Endodermal cell (in vitro differentiated cells): ENCODE results near the gene ADNP2. TPM values are rescaled to one million over a fixed set of nuclear protein-coding genes. Genes with fewer than 3 reads are reported as not detected.

ENCODE experiments used
- DNase-seq: peaks from one replicate; pipeline ENCODE4 v3.0.0-alpha.2; 2017
- H3K27ac ChIP-seq: 2 replicates; pipeline ENCODE4 v1.5.1; 2013; ENCODE audit warnings: mild to moderate bottlenecking, low read depth, low read length, moderate library complexity
- H3K27me3 ChIP-seq: 2 replicates; pipeline ENCODE4 v1.6.1; 2013; ENCODE audit warnings: mild to moderate bottlenecking, low read length, moderate library complexity; ENCODE audit not compliant: insufficient read depth, control insufficient read depth, poor library complexity, severe bottlenecking
- H3K36me3 ChIP-seq: 2 replicates; pipeline ENCODE4 v1.7.0; 2013; ENCODE audit warnings: mild to moderate bottlenecking, low read length, moderate library complexity; ENCODE audit not compliant: control insufficient read depth, insufficient read depth
- H3K4me1 ChIP-seq: one replicate; pipeline ENCODE4 v1.7.0; 2013; ENCODE audit warnings: low read length; ENCODE audit not compliant: control insufficient read depth, insufficient read depth
- H3K4me3 ChIP-seq: 2 replicates; pipeline ENCODE4 v1.5.1; 2013; ENCODE audit warnings: mild to moderate bottlenecking, low read length, moderate library complexity
- H3K9ac ChIP-seq: 2 replicates; pipeline ENCODE4 v1.6.1; 2013; ENCODE audit warnings: mild to moderate bottlenecking, low read length, moderate library complexity; ENCODE audit not compliant: poor library complexity, severe bottlenecking; ENCODE audit errors: extremely low read depth
- H3K9me3 ChIP-seq: 2 replicates; pipeline ENCODE4 v1.6.1; 2013; ENCODE audit warnings: mild to moderate bottlenecking, low read length, moderate library complexity; ENCODE audit not compliant: control insufficient read depth
- H3K27ac Mint-ChIP-seq: 2 replicates; pipeline ENCODE4 v1.8.0; 2020; ENCODE audit warnings: mixed read lengths
- H3K27me3 Mint-ChIP-seq: 2 replicates; pipeline ENCODE4 v1.8.0; 2021; ENCODE audit warnings: mild to moderate bottlenecking, mixed read lengths; ENCODE audit not compliant: insufficient read depth
- H3K36me3 Mint-ChIP-seq: 2 replicates; pipeline ENCODE4 v1.8.0; 2020; ENCODE audit warnings: low read depth, mixed read lengths
- H3K4me1 Mint-ChIP-seq: 2 replicates; pipeline ENCODE4 v1.8.0; 2020; ENCODE audit warnings: mixed read lengths
- H3K4me3 Mint-ChIP-seq: 2 replicates; pipeline ENCODE4 v1.8.0; 2020; ENCODE audit warnings: mild to moderate bottlenecking, moderate library complexity, mixed read lengths
- H3K9me3 Mint-ChIP-seq: 2 replicates; pipeline ENCODE4 v1.8.0; 2020; ENCODE audit warnings: mild to moderate bottlenecking, mixed read lengths
- CTCF ChIP-seq: fragments of 200-600 bp; sonication (generic); conservative IDR thresholded peaks from 2 replicates; pipeline ENCODE4 v1.5.0; 2021; ENCODE audit warnings: antibody characterized with exemption, mild to moderate bottlenecking
- WGBS, 2 experiments: methylation state at CpG; one replicate each; pipeline versions ENCODE4 v1.1.5 to v1.1.7; 2013; ENCODE audit warnings: missing lambda C conversion rate in 2 of 2, mixed read lengths in 1 of 2; ENCODE audit not compliant: insufficient coverage in 1 of 2, insufficient read length in 1 of 2; 5-methylcytosine and 5-hydroxymethylcytosine counted together
- total RNA-seq, 2 donors: library from RNA; stranded (reverse); fragmentation: NEBNext Ultra II Directional in 1 of 2; extraction: Animal tissue kit (Norgen Biotek cat#: 25700) in 1 of 2; gene quantifications; 2 replicates in 1 of 2; 3 replicates in 1 of 2; pipeline ENCODE4 v1.2.1, GENCODE V29; 2021

The ADNP2 gene
- total RNA-seq, 2 donors from 2014 or later = 38.4 to 51.0 TPM

DNA sequence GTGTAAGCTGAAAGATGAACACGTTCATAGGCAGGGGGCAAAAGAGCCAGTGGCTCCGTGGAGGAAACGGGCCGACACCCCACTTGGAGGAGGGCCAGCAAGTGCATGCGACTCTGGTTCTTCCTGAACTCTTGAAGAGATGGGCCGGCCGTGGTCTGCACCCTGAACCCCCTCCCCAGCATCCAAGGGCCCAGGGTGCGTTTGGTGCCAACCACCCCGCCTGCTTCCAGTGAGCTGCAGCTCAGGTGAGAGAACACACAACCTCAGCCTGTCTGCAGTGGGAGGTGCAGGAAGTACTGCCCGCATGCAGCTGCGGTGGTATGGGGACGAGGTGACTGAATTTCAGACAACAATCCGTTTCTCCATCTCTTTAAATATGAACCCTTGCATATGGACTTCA is 58.9 kb downstream of the ADNP2 start:
- TF ChIP-seq CTCF = no peak
- no peak for DNase-seq
- no peak overlapping the region for H3K9ac ChIP-seq
- Mint-ChIP-seq H3K36me3 (peaks cover 30% of the 10 kb centered on the region), H3K27me3 (no peaks in the 10 kb centered on the region), H3K27ac (no peak overlapping the region), H3K9me3 (peaks cover 36% of the 10 kb centered on the region), H3K4me1 (no peaks in the 10 kb centered on the region), H3K4me3 (no peak overlapping the region)
- no peak overlapping the region for H3K27ac ChIP-seq
- H3K4me3 ChIP-seq = no peak overlapping the region
- no peaks in the 10 kb centered on the region for H3K4me1 ChIP-seq
- H3K9me3 ChIP-seq = peaks cover 21% of the 10 kb centered on the region
- 88 to 93% methylated on average over 3 to 13 of the region's 13 CpGs for WGBS, 2 experiments
- no peaks in the 10 kb centered on the region for H3K27me3 ChIP-seq
- H3K36me3 ChIP-seq = peaks cover under 1% of the 10 kb centered on the region

DNA sequence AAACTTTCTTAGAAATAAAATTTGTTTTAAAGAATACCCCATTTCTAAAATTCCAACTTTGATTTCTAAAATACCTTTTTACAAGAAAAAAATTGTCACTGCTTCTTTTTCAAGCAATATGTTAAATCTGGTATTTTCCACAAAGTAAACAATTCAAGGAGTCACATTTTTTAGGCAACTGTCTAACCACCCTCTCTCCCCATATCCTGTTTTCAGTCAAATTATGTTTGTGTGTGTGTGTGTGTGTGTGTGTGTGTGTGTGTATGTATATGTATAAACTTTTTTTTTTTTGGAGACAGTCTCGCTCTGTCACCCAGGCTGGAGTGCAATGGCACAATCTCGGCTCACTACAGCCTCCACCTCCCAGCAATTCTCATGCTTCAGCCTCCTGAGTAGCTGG is 59.3 kb downstream of the ADNP2 start:
- Mint-ChIP-seq H3K27ac (no peak overlapping the region), H3K4me3 (no peak overlapping the region), H3K27me3 (no peaks in the 10 kb centered on the region), H3K36me3 (peaks cover 25% of the 10 kb centered on the region), H3K9me3 (peaks cover 32% of the 10 kb centered on the region), H3K4me1 (no peaks in the 10 kb centered on the region)
- no peaks in the 10 kb centered on the region for H3K4me1 ChIP-seq
- DNase-seq = no peak
- no peak overlapping the region for H3K27ac ChIP-seq
- no peaks in the 10 kb centered on the region for H3K27me3 ChIP-seq
- no peak overlapping the region for H3K9ac ChIP-seq
- no peak for TF ChIP-seq CTCF
- 95% methylated on average over 2 of the region's 2 CpGs; no CpG with 5 or more reads in 1 of the 2 experiments for WGBS, 2 experiments
- no peak overlapping the region for H3K4me3 ChIP-seq
- H3K9me3 ChIP-seq = peaks cover 21% of the 10 kb centered on the region
- no peaks in the 10 kb centered on the region for H3K36me3 ChIP-seq

GRCh38 chr18:80168982-80169381 is 59.9 kb downstream of the ADNP2 start:
- Histone ChIP-seq H3K9ac (no peak overlapping the region), H3K27ac (no peak overlapping the region), H3K9me3 (peaks cover 16% of the 10 kb centered on the region), H3K27me3 (no peaks in the 10 kb centered on the region), H3K4me3 (no peak overlapping the region), H3K36me3 (no peaks in the 10 kb centered on the region), H3K4me1 (no peaks in the 10 kb centered on the region)
- DNase-seq = no peak
- no peaks in the 10 kb centered on the region for H3K27me3 Mint-ChIP-seq
- H3K36me3 Mint-ChIP-seq = peaks cover 19% of the 10 kb centered on the region
- no peak overlapping the region for H3K4me3 Mint-ChIP-seq
- TF ChIP-seq CTCF = no peak
- 92 to 96% methylated on average over 10 to 15 of the region's 15 CpGs for WGBS, 2 experiments
- no peak overlapping the region for H3K27ac Mint-ChIP-seq
- H3K4me1 Mint-ChIP-seq = no peaks in the 10 kb centered on the region
- H3K9me3 Mint-ChIP-seq = peaks cover 26% of the 10 kb centered on the region
